Neutrophil (primary cell): Measurements from ENCODE around the gene NKX2-2.

Experiments
- H3K27ac ChIP-seq: fragments of 200-600 bp; sonication (generic); 2 replicates; pipeline ENCODE4 v1.5.1; 2016; ENCODE audit warnings: mild to moderate bottlenecking, moderate library complexity
- H3K27me3 ChIP-seq: fragments of 200-600 bp; sonication (generic); 2 replicates; pipeline ENCODE4 v1.6.0; 2016; ENCODE audit warnings: mild to moderate bottlenecking
- H3K36me3 ChIP-seq: fragments of 200-600 bp; sonication (generic); 2 replicates; pipeline ENCODE4 v1.5.1; 2017
- H3K4me1 ChIP-seq, 2 experiments: fragments of 200-600 bp in 1 of 2; sonication (generic) in 1 of 2; 1 replicate in 1 of 2; 2 replicates in 1 of 2; pipeline versions ENCODE4 v1.5.1 to v1.6.1; 2013 to 2016; ENCODE audit warnings: low read depth in 1 of 2, low read length in 1 of 2, mild to moderate bottlenecking in 1 of 2, moderate library complexity in 1 of 2; ENCODE audit not compliant: control insufficient read depth in 1 of 2, insufficient read depth in 1 of 2
- H3K4me3 ChIP-seq, 2 experiments: fragments of 200-600 bp in 1 of 2; sonication (generic) in 1 of 2; 1 replicate in 1 of 2; 2 replicates in 1 of 2; pipeline ENCODE4 v1.5.1; 2013 to 2016; ENCODE audit warnings: low read depth in 1 of 2, low read length in 1 of 2, mild to moderate bottlenecking in 1 of 2, moderate library complexity in 1 of 2
- H3K9me3 ChIP-seq: fragments of 200-600 bp; sonication (generic); 2 replicates; pipeline ENCODE4 v1.5.1; 2016
- TF ChIP-seq, protein P1 (sequence below): fragments of 200-600 bp; sonication (generic); IDR thresholded peaks from 2 replicates; pipeline ENCODE4 v1.5.1; 2016; ENCODE audit warnings: antibody characterized with exemption

The NKX2-2 gene

DNA sequence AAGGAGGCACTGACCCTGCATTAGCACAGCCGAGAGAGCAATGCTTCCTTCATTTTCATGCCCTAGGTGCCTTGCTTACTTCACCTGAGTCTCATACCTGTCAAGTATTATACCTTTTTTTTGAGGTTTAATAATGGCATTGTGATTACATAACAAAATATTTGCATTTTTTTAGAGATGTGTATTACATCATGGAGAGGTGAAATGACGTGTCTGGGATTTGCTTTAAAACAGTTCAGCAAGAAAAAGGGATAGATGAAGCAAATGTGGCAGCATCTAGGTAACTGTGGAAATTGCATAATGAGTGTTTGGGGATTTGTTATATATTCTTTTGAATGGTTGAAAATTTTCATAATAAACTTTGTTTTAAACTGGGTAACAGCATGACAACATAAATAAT is 48.9 kb downstream of the NKX2-2 start:
- H3K27ac ChIP-seq: no peak overlapping the region
- no peaks in the 10 kb centered on the region for H3K4me1 ChIP-seq
- TF ChIP-seq, protein P1, sequence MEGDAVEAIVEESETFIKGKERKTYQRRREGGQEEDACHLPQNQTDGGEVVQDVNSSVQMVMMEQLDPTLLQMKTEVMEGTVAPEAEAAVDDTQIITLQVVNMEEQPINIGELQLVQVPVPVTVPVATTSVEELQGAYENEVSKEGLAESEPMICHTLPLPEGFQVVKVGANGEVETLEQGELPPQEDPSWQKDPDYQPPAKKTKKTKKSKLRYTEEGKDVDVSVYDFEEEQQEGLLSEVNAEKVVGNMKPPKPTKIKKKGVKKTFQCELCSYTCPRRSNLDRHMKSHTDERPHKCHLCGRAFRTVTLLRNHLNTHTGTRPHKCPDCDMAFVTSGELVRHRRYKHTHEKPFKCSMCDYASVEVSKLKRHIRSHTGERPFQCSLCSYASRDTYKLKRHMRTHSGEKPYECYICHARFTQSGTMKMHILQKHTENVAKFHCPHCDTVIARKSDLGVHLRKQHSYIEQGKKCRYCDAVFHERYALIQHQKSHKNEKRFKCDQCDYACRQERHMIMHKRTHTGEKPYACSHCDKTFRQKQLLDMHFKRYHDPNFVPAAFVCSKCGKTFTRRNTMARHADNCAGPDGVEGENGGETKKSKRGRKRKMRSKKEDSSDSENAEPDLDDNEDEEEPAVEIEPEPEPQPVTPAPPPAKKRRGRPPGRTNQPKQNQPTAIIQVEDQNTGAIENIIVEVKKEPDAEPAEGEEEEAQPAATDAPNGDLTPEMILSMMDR: no peak
- peaks cover 56% of the 10 kb centered on the region for H3K27me3 ChIP-seq
- no peak overlapping the region for H3K4me3 ChIP-seq
- no peaks in the 10 kb centered on the region for H3K9me3 ChIP-seq
- H3K36me3 ChIP-seq: no peaks in the 10 kb centered on the region
